ENCODE results near the gene NRXN2.

The NRXN2 gene

GRCh38 chr11:64698427-64698826, 24.6 kb downstream of the NRXN2 start:
- TF ChIP-seq CTCF (conservative IDR thresholded peaks at IDR 0.05; ENCODE audit: control insufficient read depth, insufficient read depth, low read depth, low read length): no peak

GRCh38 chr11:64697663-64698375, 25.2 kb downstream of the NRXN2 start:
- H3K4me3 ChIP-seq (ENCODE audit: control insufficient read depth, low read depth, low read length): no peak overlapping the region
- no peak for TF ChIP-seq CTCF (conservative IDR thresholded peaks at IDR 0.05; ENCODE audit: control insufficient read depth, insufficient read depth, low read depth, low read length)
- DNase-seq (ENCODE audit: low read depth): no peak

More at GRCh38 chr11:64698427-64698826, 24.6 kb downstream of the NRXN2 start:
- no peak overlapping the region for H3K4me3 ChIP-seq (ENCODE audit: control insufficient read depth, low read depth, low read length)
- DNase-seq (ENCODE audit: low read depth): no peak

- TF ChIP-seq CTCF (conservative IDR thresholded peaks at IDR 0.05; ENCODE audit: control insufficient read depth, insufficient read depth, low read depth, low read length): no peak
- no peak for DNase-seq (ENCODE audit: low read depth)
Measured at GRCh38 chr11:64696045-64696444, 27.0 kb downstream of the NRXN2 start.

GRCh38 chr11:64695548-64695947, 27.4 kb downstream of the NRXN2 start:
- no peak for TF ChIP-seq CTCF (conservative IDR thresholded peaks at IDR 0.05; ENCODE audit: control insufficient read depth, insufficient read depth, low read depth, low read length)

More at GRCh38 chr11:64696045-64696444, 27.0 kb downstream of the NRXN2 start:
- no peak overlapping the region for H3K4me3 ChIP-seq (ENCODE audit: control insufficient read depth, low read depth, low read length)

GRCh38 chr11:64694821-64695365, 28.1 kb downstream of the NRXN2 start:
- DNase-seq (ENCODE audit: low read depth): no peak
- TF ChIP-seq CTCF (conservative IDR thresholded peaks at IDR 0.05; ENCODE audit: control insufficient read depth, insufficient read depth, low read depth, low read length): no peak
- no peak overlapping the region for H3K4me3 ChIP-seq (ENCODE audit: control insufficient read depth, low read depth, low read length)

More at GRCh38 chr11:64695548-64695947, 27.4 kb downstream of the NRXN2 start:
- DNase-seq (ENCODE audit: low read depth): no peak
- H3K4me3 ChIP-seq (ENCODE audit: control insufficient read depth, low read depth, low read length): no peak overlapping the region

- H3K4me3 ChIP-seq (ENCODE audit: control insufficient read depth, low read depth, low read length): no peak overlapping the region
- no peak for DNase-seq (ENCODE audit: low read depth)
- TF ChIP-seq CTCF (conservative IDR thresholded peaks at IDR 0.05; ENCODE audit: control insufficient read depth, insufficient read depth, low read depth, low read length): no peak
Measured at GRCh38 chr11:64694026-64694755, 28.8 kb downstream of the NRXN2 start.

All from fibroblast of mammary gland (primary cell).